Activated CD4-positive, alpha-beta T cell treated with anti-CD3 and anti-CD28 coated beads, Interleukin-2, amount 50 U/mL, for 1 hour (primary cell): ENCODE data around the gene FAM107B.

Experiments
- DNase-seq: peaks from one replicate; pipeline ENCODE4 v3.0.0-alpha.2; 2020

FAM107B gene

GRCh38 chr10:14478201-14478600 lies 296.5 kb downstream of the FAM107B start:
- no peak for DNase-seq

GRCh38 chr10:14477408-14477710 lies 297.3 kb downstream of the FAM107B start:
- DNase-seq: no peak

DNA sequence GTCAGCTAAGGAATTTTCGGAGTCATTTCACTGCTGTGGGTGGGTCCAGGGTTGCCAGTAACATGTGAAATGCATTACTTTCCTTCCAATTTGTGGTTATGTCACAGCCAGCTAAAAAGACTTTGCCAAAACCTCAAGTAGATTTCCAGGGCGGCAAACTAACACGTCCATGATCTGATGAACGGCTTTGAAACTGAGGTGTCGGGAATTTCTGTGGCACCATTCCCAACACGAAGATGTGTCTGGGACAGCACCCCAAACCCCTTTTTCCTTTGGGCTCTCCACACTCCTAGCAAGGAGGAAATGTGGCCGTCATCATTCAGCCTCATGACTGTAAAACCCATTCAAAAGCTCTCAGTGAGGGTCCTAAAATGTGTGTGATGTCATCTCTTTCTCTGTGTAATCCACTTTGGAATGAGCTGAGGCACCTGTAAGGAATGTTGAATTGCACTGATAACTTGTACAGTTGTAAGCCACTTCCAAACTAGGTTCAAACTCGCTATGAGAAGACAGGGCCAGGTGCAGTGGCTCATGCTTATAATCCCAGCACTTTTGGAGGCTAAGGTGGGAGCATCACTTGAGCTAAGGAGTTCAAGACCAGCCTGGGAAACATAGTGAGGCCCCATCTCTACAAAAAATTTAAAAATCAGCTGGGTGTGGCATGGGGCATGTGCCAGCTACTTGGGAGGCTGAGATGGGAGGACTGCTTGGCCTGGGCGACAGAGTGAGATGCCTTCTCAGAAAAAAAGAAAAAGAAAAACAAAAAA lies 297.9 kb downstream of the FAM107B start:
- DNase-seq: no peak

- no peak for DNase-seq
These were observed 298.7 kb downstream of the FAM107B start for GRCh38 chr10:14476006-14476405.

DNA sequence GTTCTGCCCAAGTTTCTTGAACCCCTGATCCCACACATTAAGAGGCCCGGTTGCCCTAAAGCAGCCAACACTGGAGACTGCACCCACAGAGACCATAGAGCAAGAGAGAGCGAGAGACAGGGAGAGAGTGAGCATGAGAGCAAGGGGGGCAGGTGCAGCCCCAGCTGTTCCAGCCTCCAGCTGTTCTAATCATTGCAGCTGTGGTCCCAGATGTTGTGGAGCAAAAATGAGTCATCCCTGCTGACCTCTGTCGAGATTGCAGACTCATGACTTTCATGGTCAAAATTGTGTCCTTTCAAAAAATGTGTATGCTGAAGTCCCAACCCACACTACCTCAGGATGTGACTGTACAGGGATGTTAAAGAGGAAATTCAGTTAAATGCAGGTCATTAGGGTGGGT lies 300.0 kb downstream of the FAM107B start:
- no peak for DNase-seq

DNA sequence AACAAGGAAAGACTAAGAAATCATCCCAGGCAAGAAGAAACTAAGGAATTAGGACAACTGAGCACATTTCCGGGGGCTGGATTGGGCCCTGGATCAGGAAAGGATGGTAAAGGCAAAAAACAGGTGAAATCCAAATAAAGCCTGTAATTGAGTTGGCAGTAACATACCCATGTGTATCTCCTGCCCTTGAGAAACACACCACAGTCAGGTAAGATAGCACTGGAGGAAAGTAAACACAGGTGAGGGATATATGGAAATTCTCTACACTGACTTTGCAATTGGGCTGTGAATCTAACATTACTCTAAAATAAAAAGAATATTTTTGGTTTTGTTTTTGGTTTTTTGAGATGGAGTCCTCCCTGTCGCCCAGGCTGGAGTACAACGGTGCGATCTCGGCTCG lies 303.8 kb downstream of the FAM107B start:
- no peak for DNase-seq

DNA sequence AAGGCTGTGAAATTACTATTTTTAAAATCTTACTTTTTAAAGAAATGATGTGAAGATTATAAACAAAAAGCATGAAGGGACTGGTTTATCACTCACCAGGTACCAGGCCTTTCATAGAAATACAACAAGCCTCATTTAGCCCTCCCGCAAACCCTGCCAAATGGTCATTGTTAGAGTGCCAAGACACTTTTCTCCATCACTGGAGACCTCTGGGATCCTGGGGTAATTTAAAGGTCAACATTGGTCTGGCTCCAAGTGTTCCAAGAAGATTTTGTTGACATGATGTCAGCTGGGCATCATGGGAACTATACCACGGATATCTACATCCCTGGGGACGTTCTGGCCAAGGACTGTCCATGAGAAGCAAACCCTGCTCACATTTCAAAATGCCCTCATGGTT lies 306.0 kb downstream of the FAM107B start:
- DNase-seq: no peak
